Stimulated activated CD4-positive, alpha-beta T cell treated with anti-CD3 and anti-CD28 coated beads, Interleukin-2, amount 100 ng/mL, for 48 hours (primary cell): Measurements from ENCODE around the gene CSPG5.

Experiments
- DNase-seq, 2 donors: peaks; one replicate each; pipeline ENCODE4 v3.0.0-alpha.2; 2020

The CSPG5 gene

DNA sequence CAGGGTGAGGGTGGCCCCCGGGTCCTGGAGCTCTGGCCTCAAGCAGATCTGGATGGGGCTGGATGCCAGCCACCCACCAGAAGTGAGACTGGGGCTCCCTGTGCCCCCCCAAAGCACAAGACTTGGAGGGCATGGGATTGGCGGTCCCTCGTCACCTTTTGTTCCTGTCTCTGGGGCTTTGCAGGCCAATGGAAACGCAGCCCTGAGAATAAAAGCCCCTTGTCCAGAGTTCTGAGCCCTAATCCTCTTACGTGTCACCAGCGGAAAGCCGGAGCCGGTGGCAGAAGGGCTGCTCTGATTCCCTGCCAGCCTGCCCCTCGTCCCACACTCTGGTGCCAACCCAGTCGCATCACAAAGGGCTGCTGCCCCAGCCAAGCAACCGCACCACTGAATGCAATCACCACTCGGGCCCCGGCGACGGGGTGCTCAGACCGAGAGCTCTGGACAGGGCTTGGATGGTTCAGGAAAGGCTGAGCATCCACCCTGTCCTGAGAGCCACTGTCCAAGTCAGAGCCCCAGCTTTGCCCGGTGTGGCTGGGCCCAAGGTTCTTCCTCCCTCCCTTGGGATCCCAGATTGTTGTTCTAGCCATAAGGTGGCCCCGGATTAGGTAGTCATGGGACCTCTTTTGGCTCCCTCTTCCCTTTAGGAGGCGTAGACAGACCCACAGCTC lies 42.3 kb downstream of the CSPG5 start:
- DNase-seq: no peak

DNA sequence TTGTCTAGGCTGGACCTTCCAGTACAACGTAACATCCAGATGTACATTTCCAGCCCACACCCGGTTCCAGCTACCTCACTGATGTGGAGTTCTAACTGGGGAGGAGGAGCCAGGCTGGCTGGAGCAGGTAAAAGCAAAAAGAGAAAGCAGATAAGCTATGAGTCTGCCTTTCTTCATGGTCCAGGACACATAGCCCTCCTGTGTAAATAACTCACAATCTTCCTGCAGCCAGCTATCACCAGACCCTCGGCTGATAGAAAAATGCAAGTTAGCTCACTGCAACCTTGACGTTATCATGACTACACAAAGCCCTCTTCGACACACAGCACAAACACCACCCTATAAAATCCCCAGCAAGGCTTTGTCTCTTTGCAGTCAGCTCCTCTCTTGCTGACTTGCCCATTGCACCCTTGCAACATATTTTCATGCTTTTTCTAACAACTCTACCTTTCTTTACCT lies 44.6 kb downstream of the CSPG5 start:
- no peak for DNase-seq

DNA sequence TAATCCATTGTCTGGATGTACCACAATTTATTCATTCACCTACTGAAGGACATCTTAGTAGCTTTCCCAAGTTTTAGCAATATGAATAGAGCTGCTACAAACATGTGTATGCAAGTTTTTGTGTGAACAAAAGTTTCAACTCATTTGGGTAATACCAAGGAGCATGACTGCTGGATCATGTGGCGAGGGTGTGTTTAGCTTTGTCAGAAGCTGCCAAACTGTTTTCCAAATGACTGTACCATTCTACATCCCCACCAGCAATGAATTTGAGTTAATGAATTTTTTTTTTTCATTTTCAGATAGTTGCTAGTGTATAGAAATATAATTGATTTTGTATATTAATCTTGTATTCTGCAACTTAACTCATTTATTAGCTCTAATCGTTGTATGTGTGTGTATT lies 45.2 kb downstream of the CSPG5 start:
- no peak for DNase-seq

DNA sequence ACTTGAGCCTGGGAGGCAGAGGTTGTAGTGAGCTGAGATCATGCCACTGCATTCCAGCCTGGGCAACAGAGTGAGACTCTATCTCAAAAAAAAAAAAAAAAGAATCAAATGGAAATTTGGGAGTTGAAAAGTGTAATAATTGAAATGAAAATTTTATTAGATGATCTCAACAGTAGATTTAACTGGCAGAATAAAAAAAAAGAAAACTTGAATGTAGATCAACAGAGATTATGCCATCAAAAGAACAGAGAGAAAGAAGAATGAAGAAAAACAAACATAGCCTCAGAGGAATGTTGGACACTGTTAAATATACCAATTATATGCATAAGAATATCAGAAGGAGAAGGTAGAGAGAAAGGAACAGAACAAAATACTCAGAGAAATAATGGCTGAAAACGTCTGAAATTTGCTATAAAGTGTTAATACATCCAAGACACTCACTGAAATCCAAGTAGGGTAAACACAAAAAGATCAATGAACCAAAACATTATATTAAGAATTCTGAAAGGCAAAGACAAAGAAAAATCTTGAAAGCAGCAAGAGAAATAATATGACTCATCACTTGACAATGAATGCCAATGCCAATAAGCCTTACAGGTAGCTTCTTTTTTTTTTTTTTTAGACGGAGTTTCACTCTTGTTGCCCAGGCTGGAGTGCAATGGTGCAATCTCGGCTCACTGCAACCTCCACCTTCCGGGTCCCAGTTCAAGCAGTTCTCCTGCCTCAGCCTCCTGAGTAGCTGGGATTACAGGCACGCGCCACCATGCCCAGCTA lies 50.5 kb downstream of the CSPG5 start:
- no peak for DNase-seq

DNA sequence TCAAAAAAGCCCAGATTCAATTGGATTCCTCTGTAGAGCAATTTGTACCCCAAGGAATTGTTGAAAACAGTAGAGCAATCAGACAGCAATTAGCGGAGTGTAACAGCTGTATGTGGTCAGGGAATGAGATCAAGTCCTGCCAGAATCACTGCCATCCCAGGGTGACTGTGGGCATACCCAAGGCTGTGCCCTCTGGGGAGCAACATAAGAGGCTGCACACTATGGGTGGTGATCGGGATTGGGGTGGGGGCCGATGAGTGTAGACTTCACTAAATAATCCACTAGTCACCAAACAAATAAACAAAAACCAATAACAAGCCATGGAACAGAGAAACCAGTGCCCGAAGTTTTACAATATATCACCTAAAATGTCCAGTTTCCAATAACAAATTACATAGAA lies 53.0 kb downstream of the CSPG5 start:
- DNase-seq: no peak

DNA sequence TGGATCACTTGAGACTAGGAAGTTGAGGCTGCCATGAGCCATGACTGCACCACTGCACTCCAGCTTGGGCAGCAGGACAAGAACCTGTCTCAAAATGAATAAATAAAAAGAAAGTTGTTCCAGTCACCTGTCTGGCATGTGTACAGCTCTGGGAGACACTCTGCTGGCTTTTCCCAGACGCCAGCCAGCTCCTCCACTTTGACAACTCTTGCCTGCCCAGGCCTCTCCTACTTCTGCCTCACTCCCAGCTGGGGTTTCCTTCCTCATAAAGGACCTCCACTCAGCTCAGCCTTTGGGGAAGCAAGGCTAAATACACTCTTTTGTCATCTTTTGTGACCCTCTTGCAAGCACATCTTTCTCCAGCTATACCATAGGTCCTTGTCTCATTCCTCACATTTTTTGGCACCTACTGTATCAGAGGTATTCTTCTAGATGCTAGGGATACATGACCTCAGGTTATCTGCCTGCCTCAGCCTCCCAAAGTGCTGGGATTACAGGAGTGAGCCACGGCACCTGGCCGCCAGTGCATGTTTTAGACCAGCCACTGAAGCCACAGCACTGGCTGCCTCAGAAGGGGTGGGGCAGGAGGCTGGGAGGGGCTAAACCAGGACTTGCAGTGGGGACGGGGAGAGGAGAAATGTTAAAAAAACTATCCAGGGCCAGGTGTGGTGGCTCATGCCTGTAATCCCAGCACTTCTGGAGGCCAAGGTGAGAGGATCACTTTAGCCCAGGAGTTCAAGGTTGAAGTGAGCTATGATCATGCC lies 55.2 kb downstream of the CSPG5 start:
- DNase-seq: no peak

DNA sequence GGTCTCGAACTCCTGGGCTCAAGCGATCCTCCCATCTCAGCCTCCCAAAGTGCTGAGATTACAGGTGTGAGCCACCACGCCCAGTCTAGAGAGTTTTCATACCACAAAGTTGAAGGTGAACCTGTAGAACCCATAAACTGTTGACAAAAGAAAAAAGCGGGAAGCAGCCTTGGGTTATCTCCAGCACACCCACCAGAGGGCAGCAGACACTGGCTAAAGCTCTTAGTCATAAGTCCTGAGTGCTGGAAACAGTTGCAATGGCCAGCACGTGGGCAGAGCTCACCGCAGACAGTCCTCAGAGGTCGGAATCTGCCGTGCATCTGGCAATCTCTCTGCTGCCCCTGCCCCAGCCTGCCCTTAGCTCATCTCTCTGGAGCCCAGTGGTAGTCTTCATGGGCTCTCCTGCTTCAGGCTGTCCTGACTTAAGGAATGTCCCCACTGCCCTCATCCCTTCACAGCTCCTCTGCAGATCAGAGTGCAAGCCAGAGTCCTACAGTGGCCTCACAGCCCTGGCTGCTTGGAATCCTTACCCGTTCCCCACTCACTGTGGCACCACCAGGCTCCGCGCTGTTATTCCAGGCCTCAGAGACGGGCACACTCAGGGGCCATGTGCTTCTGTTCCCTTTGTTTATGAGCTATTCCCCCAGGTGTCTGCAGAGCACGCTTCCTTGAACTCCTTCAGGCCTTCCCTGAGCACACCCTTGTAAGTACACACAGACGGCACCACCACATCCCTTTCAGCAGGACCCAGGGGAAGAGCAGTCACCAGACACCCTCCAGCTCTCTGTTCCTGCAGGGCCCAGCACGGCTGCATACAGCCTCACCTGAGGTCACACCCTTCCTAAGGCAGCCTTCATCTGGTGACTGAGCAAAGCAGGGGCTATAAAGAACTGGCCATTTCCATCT lies 56.3 kb downstream of the CSPG5 start:
- DNase-seq: peak; percentile 72 to 77

DNA sequence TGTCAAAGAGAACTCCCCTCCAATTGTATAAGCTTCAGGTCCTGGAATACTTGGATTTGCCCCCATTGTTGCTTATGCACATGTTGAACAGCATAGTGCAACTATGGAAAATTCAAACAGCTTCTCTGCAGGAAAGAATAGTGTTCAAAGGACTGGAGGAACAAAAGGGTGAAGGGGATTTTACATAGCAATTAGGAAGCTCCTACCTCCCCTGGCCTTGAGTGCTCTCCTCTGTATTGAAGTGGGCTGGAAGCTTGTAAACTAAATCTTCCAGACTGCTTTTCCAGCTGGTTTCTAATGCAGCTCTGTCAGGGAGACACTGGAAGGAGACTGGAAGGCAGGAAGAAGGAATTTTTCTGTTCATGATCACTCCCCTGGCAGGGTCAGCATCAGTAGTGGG lies 57.9 kb downstream of the CSPG5 start:
- DNase-seq: no peak

DNA sequence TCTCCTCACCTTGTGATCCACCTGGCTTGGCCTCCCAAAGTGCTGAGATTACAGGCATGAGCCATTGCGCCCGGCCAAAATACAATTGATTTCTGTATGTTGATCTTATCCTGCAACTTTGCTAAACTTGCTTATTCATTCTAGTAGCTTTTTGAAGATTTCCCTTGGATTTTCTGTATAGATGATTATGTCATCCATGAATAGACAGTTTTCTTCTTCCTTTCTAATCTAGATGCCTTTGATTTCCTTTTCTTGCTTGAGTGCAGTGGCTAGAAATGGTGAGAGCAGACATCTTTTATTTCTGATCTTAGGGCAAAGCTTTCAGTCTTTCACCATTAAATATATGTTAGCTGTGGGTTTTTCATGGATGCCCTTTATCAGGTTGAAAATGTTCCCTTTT lies 60.7 kb downstream of the CSPG5 start:
- no peak for DNase-seq

DNA sequence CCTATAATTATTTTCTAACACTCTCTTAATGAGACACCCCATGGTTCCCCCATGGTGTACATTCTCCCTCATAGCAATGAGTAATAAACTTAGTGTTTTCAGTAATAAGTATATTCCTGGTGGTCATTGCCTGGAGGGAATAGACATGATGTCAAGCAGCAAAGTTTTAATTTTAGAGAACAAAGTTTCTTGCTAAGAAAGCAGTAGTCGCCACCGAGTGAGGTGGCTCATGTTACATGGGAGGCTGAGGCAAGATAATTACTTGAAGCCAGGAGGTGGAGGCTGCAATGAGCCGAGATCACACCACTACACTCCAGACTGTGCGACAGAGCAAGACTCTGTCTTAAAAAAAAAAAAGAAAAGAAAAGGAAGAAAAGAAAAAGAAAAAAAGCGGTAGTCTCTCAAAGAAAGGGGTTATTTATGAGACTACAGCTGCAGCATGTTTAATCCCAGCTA lies 62.8 kb downstream of the CSPG5 start:
- no peak for DNase-seq

DNA sequence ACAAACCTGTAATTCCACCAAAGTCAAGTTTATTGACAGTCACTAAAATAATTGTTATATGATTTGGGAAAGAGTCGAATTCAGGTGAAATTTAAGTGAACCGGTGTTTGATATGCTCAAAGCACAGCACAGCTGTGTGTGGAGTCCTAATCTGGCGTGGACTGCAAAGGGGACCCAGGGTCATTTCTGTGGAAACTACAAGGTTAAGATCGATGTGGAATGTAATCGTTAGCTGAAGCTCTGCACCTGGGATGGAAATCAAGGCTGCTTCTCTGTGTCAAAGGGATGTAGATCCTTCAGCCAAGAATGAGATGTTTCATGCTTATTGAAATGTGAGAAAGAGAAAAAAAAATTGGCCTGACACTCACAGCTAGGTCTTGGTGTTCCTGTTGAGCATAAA lies 63.6 kb downstream of the CSPG5 start:
- DNase-seq: no peak

DNA sequence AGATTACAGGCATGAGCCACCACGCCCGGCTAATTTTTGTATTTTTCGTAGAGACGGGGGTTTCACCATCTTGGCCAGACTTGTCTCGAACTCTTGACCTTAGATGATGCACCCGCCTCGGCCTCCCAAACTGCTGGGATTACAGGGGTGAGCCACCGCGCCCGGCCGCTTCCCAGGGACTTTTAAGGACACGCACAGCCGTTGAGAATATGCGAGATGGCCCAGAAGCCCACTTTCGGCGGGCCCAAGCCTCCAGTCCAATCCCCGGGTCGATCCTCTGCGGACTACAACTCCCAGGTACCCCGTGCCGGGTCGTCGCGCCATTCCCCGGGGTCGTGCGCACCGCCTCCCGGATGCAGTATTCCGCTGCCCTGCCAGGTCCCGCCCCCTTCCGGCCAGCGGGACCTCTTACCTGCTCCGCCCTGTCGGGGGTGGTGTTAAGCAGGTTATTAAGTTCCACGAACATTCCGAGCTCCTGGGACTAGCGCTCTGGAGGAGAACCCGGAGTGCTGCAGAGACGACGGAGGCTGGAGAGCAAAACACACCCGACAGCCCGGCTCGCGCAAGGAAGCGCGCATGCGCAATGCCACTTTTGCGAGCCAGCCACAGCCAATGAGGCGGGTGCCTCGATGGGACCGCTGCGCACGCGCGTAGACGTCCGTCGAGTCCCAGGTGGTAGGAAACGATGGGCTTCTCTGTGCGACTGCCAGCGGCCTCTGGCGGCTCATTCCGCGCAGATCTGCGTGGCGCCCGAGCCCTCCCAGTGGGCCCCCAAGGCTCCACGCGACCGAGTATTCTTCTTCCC lies 65.3 kb downstream of the CSPG5 start, which contains the start of gene ELP6:
Gene ELP6 (minus strand): TSS at position 588 of the 805 bp plus-strand sequence. CDS start 122 bp downstream, at position 466.
- DNase-seq: peak; percentile 94 to 95

DNA sequence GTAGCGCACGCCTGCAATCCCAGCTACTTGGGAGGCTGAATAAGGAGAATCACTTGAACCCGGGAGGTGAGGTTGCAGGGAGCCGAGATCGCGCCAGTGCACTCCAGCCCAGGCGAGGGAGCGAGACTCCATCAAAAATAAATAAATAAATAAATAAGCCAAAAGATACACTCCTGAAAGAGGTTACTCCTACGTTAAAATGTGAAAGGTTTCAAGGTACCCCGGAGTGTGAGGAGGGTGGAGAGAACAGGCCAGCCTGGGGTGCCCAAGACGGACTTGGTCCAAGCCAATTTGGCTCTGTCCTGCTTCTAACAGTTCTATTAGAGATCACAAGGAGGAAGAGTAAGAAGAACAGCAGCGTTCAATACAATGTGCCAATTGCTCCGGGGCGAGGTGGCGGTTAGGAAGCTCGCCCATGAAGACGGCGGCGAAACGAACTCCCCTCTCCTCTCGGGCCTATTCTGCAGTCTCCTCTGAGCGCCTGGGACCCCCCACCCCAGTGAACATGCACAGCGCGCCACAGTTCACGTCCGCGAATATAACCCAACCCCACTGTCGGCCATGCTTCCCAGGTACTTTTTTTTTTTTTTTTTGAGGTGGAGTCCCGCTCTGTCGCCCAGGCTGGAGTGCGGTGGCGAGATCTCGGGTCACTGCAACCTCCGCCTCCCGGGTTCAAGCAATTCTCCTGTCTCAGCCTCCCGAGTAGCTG lies 66.1 kb downstream of the CSPG5 start:
- peak; percentile 6 to 11 for DNase-seq
